HepG2 (cell line): ENCODE measurements around the gene SULT2B1. TPM values are rescaled to one million over a fixed set of nuclear protein-coding genes. Genes with fewer than 3 reads are reported as not detected.

Experiments
- BCL6 ChIP-seq: IDR thresholded peaks from 2 replicates; pipeline ENCODE4 v1.6.1; 2016; ENCODE audit warnings: missing genetic modification reagents, missing compliant biosample characterization
- CBFB ChIP-seq: sonication (generic); formaldehyde crosslinking; IDR thresholded peaks from 2 replicates; pipeline ENCODE4 v1.4.0; 2020; ENCODE audit warnings: missing genetic modification reagents
- MTF2 ChIP-seq: sonication (generic); formaldehyde crosslinking; IDR thresholded peaks from 2 replicates; pipeline ENCODE4 v1.5.0; 2020; ENCODE audit warnings: missing genetic modification reagents, borderline replicate concordance
- TEAD3 ChIP-seq: optimal IDR thresholded peaks from 2 replicates; pipeline ENCODE3; 2016; ENCODE audit warnings: borderline replicate concordance
- XBP1 ChIP-seq: sonication (generic); formaldehyde crosslinking; IDR thresholded peaks from 2 replicates; pipeline ENCODE4 v1.5.0; 2020; ENCODE audit warnings: missing genetic modification reagents
- ZNF24 ChIP-seq: fragments of 450-650 bp; IDR thresholded peaks from 2 replicates; pipeline ENCODE4 v1.6.1; 2017; ENCODE audit warnings: antibody characterized with exemption, mild to moderate bottlenecking
- ZNF251 ChIP-seq: sonication (generic); formaldehyde crosslinking; IDR thresholded peaks from 2 replicates; pipeline ENCODE4 v1.9.0; 2021; ENCODE audit warnings: mild to moderate bottlenecking, missing genetic modification reagents
- ZNF281 ChIP-seq: sonication (generic); formaldehyde crosslinking; IDR thresholded peaks from 2 replicates; pipeline ENCODE4 v1.4.0; 2020; ENCODE audit warnings: missing genetic modification reagents, borderline replicate concordance
- ZNF383 ChIP-seq: sonication (generic); formaldehyde crosslinking; IDR thresholded peaks from 2 replicates; pipeline ENCODE4 v1.4.0; 2020; ENCODE audit warnings: missing genetic modification reagents, mild to moderate bottlenecking, borderline replicate concordance
- ZNF430 ChIP-seq: sonication (generic); formaldehyde crosslinking; IDR thresholded peaks from 2 replicates; pipeline ENCODE4 v1.9.0; 2021; ENCODE audit warnings: mild to moderate bottlenecking, missing genetic modification reagents
- ZNF576 ChIP-seq: sonication (generic); formaldehyde crosslinking; IDR thresholded peaks from 2 replicates; pipeline ENCODE4 v1.4.0; 2020; ENCODE audit warnings: mild to moderate bottlenecking, missing genetic modification reagents
- polyA plus RNA-seq, 8 experiments: library from polyadenylated mRNA; depleted of rRNA in 3 of 8; stranded (reverse) in 7 of 8; unstranded in 1 of 8; fragments of >200 nt; fragmentation: Illumina TruSeq in 4 of 8; extraction: Trizol in 4 of 8; gene quantifications; 2 replicates each; pipeline versions ENCODE4 v1.2.1 to v1.2.3, GENCODE V29; 2011 to 2016; ENCODE audit warnings: low read depth in 4 of 8, missing spikeins in 1 of 8, mixed read lengths in 1 of 8; ENCODE audit not compliant: insufficient read depth in 1 of 8
- total RNA-seq, 5 experiments: library from RNA; depleted of rRNA; stranded (reverse); fragments of >200 nt; fragmentation: Illumina TruSeq; extraction: Trizol; gene quantifications; 2 replicates each; pipeline ENCODE4 v1.2.3, GENCODE V29; 2016; ENCODE audit warnings: low read depth in 1 of 5
- TF ChIP-seq, protein P1 (sequence below): sonication (generic); formaldehyde crosslinking; IDR thresholded peaks from 2 replicates; pipeline ENCODE4 v1.5.0; 2020; ENCODE audit warnings: mild to moderate bottlenecking, missing genetic modification reagents
- TF ChIP-seq, protein P2 (sequence below): sonication (generic); formaldehyde crosslinking; IDR thresholded peaks from 2 replicates; pipeline ENCODE4 v1.4.0; 2020; ENCODE audit warnings: missing genetic modification reagents
- TF ChIP-seq, protein P3 (sequence below): sonication (generic); formaldehyde crosslinking; IDR thresholded peaks from 2 replicates; pipeline ENCODE4 v1.4.0; 2020; ENCODE audit warnings: missing genetic modification reagents
- TF ChIP-seq, protein P4 (sequence below): sonication (generic); formaldehyde crosslinking; conservative IDR thresholded peaks from 2 replicates; pipeline ENCODE4 v1.4.0; 2020; ENCODE audit warnings: missing genetic modification reagents
- TF ChIP-seq, protein P5 (sequence below): sonication (generic); formaldehyde crosslinking; IDR thresholded peaks from 2 replicates; pipeline ENCODE4 v1.4.0; 2020; ENCODE audit warnings: missing genetic modification reagents

SULT2B1 gene
- total and polyA plus RNA-seq, 2 of the 13 experiments (the other 11 are each of a cell fraction or from before 2014, with no cell fraction given): 0.13 TPM; not detected in 1

DNA sequence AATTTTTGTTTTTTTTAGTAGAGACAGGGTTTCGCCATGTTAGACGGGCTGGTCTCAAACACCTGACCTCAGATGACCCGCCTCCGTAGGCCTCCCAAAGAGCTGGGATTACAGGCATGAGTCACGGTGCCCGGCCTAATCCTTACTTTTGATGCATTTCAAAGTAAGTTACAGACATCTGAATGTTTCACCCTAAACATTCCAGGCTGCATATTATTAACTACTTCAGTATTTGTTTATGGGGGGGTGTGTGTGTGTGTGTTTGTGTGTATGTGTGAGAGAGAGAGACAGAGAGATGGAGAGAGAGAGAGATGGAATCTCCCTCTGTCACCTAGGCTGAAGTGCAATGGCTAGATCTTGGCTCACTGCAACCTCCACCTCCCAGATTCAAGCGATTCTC, 13.1 kb downstream of the SULT2B1 start (continued):
- TF ChIP-seq, protein P1, sequence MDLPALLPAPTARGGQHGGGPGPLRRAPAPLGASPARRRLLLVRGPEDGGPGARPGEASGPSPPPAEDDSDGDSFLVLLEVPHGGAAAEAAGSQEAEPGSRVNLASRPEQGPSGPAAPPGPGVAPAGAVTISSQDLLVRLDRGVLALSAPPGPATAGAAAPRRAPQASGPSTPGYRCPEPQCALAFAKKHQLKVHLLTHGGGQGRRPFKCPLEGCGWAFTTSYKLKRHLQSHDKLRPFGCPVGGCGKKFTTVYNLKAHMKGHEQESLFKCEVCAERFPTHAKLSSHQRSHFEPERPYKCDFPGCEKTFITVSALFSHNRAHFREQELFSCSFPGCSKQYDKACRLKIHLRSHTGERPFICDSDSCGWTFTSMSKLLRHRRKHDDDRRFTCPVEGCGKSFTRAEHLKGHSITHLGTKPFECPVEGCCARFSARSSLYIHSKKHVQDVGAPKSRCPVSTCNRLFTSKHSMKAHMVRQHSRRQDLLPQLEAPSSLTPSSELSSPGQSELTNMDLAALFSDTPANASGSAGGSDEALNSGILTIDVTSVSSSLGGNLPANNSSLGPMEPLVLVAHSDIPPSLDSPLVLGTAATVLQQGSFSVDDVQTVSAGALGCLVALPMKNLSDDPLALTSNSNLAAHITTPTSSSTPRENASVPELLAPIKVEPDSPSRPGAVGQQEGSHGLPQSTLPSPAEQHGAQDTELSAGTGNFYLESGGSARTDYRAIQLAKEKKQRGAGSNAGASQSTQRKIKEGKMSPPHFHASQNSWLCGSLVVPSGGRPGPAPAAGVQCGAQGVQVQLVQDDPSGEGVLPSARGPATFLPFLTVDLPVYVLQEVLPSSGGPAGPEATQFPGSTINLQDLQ (CRISPR knock-in tag): no peak
- TF ChIP-seq ZNF430 (CRISPR knock-in tag): no peak
- TF ChIP-seq, protein P2, sequence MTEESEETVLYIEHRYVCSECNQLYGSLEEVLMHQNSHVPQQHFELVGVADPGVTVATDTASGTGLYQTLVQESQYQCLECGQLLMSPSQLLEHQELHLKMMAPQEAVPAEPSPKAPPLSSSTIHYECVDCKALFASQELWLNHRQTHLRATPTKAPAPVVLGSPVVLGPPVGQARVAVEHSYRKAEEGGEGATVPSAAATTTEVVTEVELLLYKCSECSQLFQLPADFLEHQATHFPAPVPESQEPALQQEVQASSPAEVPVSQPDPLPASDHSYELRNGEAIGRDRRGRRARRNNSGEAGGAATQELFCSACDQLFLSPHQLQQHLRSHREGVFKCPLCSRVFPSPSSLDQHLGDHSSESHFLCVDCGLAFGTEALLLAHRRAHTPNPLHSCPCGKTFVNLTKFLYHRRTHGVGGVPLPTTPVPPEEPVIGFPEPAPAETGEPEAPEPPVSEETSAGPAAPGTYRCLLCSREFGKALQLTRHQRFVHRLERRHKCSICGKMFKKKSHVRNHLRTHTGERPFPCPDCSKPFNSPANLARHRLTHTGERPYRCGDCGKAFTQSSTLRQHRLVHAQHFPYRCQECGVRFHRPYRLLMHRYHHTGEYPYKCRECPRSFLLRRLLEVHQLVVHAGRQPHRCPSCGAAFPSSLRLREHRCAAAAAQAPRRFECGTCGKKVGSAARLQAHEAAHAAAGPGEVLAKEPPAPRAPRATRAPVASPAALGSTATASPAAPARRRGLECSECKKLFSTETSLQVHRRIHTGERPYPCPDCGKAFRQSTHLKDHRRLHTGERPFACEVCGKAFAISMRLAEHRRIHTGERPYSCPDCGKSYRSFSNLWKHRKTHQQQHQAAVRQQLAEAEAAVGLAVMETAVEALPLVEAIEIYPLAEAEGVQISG (CRISPR knock-in tag): no peak
- no peak for TF ChIP-seq ZNF576 (CRISPR knock-in tag)
- TF ChIP-seq BCL6 (CRISPR knock-in tag): peak; percentile 40
- no peak; the same call in 1 of the 2 replicates for TF ChIP-seq ZNF281 (CRISPR knock-in tag)
- TF ChIP-seq, protein P3, sequence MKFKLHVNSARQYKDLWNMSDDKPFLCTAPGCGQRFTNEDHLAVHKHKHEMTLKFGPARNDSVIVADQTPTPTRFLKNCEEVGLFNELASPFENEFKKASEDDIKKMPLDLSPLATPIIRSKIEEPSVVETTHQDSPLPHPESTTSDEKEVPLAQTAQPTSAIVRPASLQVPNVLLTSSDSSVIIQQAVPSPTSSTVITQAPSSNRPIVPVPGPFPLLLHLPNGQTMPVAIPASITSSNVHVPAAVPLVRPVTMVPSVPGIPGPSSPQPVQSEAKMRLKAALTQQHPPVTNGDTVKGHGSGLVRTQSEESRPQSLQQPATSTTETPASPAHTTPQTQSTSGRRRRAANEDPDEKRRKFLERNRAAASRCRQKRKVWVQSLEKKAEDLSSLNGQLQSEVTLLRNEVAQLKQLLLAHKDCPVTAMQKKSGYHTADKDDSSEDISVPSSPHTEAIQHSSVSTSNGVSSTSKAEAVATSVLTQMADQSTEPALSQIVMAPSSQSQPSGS (CRISPR knock-in tag): no peak
- TF ChIP-seq ZNF251 (CRISPR knock-in tag): no peak
- TF ChIP-seq TEAD3 (CRISPR knock-in tag): peak; percentile 75
- TF ChIP-seq, protein P4, sequence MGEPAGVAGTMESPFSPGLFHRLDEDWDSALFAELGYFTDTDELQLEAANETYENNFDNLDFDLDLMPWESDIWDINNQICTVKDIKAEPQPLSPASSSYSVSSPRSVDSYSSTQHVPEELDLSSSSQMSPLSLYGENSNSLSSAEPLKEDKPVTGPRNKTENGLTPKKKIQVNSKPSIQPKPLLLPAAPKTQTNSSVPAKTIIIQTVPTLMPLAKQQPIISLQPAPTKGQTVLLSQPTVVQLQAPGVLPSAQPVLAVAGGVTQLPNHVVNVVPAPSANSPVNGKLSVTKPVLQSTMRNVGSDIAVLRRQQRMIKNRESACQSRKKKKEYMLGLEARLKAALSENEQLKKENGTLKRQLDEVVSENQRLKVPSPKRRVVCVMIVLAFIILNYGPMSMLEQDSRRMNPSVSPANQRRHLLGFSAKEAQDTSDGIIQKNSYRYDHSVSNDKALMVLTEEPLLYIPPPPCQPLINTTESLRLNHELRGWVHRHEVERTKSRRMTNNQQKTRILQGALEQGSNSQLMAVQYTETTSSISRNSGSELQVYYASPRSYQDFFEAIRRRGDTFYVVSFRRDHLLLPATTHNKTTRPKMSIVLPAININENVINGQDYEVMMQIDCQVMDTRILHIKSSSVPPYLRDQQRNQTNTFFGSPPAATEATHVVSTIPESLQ (CRISPR knock-in tag): no peak
- no peak for TF ChIP-seq ZNF24
- TF ChIP-seq, protein P5, sequence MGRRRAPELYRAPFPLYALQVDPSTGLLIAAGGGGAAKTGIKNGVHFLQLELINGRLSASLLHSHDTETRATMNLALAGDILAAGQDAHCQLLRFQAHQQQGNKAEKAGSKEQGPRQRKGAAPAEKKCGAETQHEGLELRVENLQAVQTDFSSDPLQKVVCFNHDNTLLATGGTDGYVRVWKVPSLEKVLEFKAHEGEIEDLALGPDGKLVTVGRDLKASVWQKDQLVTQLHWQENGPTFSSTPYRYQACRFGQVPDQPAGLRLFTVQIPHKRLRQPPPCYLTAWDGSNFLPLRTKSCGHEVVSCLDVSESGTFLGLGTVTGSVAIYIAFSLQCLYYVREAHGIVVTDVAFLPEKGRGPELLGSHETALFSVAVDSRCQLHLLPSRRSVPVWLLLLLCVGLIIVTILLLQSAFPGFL (CRISPR knock-in tag): no peak
- TF ChIP-seq XBP1 (CRISPR knock-in tag): no peak
- no peak for TF ChIP-seq MTF2 (CRISPR knock-in tag)
- no peak for TF ChIP-seq CBFB (CRISPR knock-in tag)
- TF ChIP-seq ZNF383: no peak
